SH-SY5Y (cell line): ENCODE data around the gene TEDC1.

Experiments used
- GATA2 ChIP-seq: IDR thresholded peaks from 2 replicates; pipeline ENCODE4 v1.6.1; 2011; ENCODE audit warnings: mild to moderate bottlenecking, low read depth, low read length
- GATA3 ChIP-seq: IDR thresholded peaks from 2 replicates; pipeline ENCODE4 v1.6.1; 2011; ENCODE audit warnings: low read depth, mild to moderate bottlenecking, low read length, moderate library complexity

GRCh38 chr14:105491366-105491973 is 424 bp downstream of the TEDC1 start:
- TF ChIP-seq GATA2 (no peak), GATA3 (no peak)
